ENCODE measurements around the gene IL10RB.

IL10RB gene

DNA sequence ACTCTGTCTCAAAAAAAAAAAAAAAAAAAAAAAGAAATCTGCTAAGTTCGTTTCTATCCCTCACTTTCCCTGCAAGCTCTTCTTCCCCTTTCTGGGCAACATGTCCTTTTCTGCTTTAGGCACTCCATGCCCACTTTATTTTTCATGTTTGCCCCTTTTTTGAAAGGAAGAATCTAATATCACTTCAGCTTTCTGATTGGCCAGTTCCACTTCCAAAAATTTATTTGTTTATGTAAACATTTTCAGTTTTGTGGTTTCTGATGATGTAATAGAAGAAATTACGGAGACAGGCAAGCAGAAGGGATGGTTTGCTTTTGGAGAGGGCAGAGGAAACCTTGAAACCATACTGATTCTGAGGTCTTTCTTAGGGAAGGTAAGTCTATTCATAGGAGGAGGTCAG, 73.8 kb downstream of the IL10RB start:
- no peak for DNase-seq

- DNase-seq, result no peak
Observed at GRCh38 chr21:33345751-33346238, 79.6 kb downstream of the IL10RB start.
